AG09309 (cell line): ENCODE results near the gene FABP2.

Source experiments
- DNase-seq: peaks from one replicate; pipeline ENCODE4 v3.0.0-alpha.2; 2010; ENCODE audit warnings: low read depth
- H3K4me3 ChIP-seq: 2 replicates; pipeline ENCODE4 v1.5.1; 2011; ENCODE audit warnings: mild to moderate bottlenecking, low read depth, low read length, moderate library complexity; ENCODE audit not compliant: control insufficient read depth
- TF ChIP-seq, protein P1 (sequence below): IDR thresholded peaks from 2 replicates; pipeline ENCODE4 v1.5.1; 2011; ENCODE audit warnings: mild to moderate bottlenecking, low read depth, low read length, inconsistent platforms; ENCODE audit not compliant: insufficient read depth, control insufficient read depth; ENCODE audit errors: missing control alignments

Gene FABP2

DNA sequence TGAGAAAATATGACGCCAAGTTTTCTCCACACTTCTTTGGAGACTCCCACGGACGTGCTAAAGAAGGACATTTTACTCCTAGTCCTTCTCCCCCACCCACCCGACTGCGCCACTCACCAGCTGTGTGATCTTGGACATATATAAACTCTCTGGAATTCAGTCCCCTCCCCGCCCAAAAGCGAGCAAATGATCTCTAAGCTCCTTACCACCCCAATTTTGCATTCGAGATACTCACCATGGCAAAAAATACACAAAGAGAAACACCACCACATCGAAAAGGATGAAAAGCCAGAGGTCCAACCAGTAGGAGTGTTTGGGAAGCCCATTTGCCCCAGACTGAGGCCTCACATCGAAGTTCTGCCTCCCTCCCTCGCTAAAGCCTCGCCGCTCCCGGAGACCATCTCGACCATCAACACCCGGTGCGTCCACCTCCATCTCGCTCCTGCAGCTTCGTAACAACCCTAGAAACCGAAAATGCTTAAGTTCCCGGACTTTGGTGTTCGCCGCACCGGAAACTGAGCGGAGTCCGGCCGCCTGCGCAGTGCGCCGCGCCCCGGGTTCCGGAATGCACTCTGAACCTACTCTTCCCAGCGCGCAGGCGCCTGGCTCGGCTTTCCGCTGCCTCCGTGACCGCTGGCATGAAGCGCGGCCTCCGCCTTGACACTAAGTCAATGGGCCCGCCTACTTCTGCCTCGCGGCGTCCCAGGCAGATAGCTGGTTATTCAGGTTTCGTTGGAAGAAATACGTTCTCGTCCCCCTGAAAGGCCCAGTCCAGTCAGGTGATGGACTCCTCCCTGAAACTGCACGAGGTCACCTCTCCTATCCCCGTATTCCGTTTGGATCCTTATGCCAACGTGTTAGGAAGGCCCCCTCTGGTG, 21.6 kb downstream of the FABP2 start:
- DNase-seq: peak; percentile 66
- TF ChIP-seq, protein P1, sequence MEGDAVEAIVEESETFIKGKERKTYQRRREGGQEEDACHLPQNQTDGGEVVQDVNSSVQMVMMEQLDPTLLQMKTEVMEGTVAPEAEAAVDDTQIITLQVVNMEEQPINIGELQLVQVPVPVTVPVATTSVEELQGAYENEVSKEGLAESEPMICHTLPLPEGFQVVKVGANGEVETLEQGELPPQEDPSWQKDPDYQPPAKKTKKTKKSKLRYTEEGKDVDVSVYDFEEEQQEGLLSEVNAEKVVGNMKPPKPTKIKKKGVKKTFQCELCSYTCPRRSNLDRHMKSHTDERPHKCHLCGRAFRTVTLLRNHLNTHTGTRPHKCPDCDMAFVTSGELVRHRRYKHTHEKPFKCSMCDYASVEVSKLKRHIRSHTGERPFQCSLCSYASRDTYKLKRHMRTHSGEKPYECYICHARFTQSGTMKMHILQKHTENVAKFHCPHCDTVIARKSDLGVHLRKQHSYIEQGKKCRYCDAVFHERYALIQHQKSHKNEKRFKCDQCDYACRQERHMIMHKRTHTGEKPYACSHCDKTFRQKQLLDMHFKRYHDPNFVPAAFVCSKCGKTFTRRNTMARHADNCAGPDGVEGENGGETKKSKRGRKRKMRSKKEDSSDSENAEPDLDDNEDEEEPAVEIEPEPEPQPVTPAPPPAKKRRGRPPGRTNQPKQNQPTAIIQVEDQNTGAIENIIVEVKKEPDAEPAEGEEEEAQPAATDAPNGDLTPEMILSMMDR: peak; percentile 1
- peak overlapping the region; percentile 93 for H3K4me3 ChIP-seq

DNA sequence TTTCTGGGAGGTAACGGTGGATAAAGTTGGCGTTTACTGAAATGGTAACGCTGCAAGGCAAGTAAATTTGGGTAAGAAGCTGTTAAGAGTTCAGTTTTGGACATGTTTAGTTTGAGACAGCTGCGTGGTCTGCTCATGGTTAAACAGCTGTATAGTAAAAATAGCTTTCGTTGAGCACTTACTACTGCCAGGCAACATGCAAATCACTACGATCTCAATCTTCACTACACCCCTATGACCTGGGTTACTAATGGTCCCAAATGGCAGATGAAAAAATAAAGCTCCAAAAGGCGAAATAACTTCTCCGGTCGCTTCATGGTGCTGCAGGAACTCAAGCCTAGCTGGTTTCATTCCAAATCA, 22.2 kb downstream of the FABP2 start:
- H3K4me3 ChIP-seq: peak overlapping the region; percentile 93
- TF ChIP-seq, protein P1: no peak

DNA sequence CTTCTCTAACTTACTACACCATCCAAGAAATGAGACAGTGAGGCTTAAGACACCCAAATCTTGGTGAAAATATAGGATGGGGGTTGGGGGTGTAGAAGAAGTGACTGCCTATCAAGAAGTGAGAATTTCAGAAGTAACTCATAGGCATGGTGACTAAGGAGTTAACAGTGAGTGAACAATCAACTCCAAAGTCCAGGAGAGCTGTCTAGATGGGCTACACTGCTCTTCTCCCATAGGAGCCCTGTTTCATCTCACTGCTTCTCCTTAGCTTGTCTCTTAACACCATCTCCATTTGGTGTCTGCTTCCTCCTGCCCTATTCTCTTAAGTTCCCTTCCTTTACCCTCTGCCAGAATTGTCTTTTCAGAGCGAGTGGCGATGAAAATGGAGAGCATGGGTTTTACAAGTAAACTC, 22.7 kb downstream of the FABP2 start:
- H3K4me3 ChIP-seq: peak overlapping the region; percentile 93
- DNase-seq: no peak
- TF ChIP-seq, protein P1: no peak

More for the DNA sequence above, 22.2 kb downstream of the FABP2 start:
- DNase-seq: no peak

DNA sequence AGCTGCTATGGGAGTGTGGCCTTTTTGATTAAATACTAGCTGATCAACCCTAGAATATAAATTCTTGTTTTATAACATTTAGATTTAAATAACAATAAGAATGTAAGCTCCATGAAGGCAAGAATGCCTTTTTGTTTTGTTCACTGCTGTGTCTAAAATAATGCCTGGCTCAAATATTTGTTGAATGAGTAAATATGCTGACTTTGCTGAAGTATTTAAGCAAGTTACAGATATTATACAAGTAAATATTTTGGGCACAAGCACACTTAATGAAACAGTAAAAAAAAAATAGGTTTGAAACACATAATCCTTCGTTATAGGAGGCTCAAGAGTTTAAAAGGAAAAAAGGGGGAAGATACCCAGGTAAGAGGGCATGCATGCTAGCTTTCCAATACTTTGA, 24.1 kb downstream of the FABP2 start:
- no peak for DNase-seq
- no peak overlapping the region for H3K4me3 ChIP-seq
- TF ChIP-seq, protein P1: no peak

DNA sequence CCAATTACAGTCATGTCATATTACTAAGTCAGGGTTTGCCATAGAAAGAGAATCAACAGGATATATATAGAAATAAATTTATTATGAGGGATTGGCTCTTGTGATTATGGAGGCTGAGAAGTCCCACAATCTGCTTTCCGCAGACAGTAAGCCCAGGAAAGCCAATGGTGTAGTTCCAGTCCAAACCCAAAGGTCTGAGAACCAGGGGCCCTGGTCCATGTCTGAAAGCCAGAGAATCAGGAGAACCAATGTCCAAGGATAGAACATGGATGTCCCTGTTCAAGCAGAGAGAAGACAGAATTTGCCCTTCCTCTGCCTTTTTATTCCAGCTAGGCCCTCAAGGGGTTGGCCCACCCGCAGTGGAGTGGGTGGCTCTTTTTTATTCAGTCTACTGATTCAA, 25.6 kb downstream of the FABP2 start:
- TF ChIP-seq, protein P1: no peak
- DNase-seq: no peak
- H3K4me3 ChIP-seq: no peak overlapping the region

DNA sequence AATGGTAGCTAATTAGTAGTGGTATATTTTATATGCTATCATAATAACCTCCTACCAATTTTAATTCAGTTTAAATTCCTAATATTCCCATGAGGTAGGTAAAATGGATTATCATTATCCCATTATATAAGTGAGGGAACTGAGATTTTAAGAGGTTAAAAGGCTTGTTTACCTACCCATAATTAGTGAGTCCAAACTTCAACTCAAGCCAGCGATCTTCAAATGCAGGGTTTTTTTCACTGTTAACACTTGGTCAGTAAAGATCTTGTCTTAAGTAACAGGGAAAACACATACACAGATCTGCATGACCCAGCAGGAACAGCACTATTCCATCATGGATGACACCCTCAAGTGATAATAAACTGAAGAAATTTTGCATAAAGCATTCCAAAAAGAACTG, 31.3 kb downstream of the FABP2 start:
- TF ChIP-seq, protein P1: no peak
- no peak overlapping the region for H3K4me3 ChIP-seq
- no peak for DNase-seq
